GM18907 (cell line): ENCODE data around the gene S100A12.

Experiments
- ATAC-seq: cut with Tn5 transposase; IDR thresholded peaks from one replicate; pipeline ENCODE4 v1.9.1; 2021; ENCODE audit warnings: mild to moderate bottlenecking, moderate library complexity; ENCODE audit not compliant: unreplicated experiment

Gene S100A12

GRCh38 chr1:153397051-153397923 is 21.9 kb upstream of the S100A12 start:
- no peak for ATAC-seq

GRCh38 chr1:153396461-153396860 is 21.0 kb upstream of the S100A12 start:
- no peak for ATAC-seq

GRCh38 chr1:153395776-153396175 is 20.4 kb upstream of the S100A12 start:
- no peak for ATAC-seq

- ATAC-seq = no peak
Observed at GRCh38 chr1:153395136-153395685, 19.8 kb upstream of the S100A12 start.

GRCh38 chr1:153394391-153394790 is 19.0 kb upstream of the S100A12 start:
- ATAC-seq = no peak

GRCh38 chr1:153393926-153394325 is 18.5 kb upstream of the S100A12 start:
- ATAC-seq = no peak

GRCh38 chr1:153392822-153393221 is 17.4 kb upstream of the S100A12 start:
- no peak for ATAC-seq

GRCh38 chr1:153392258-153392657 is 16.8 kb upstream of the S100A12 start:
- ATAC-seq = no peak

GRCh38 chr1:153390938-153391710 is 15.7 kb upstream of the S100A12 start, which contains the start of gene S100A8:
Gene S100A8 (minus strand): TSS chr1:153391073. CDS start chr1:153390535, 538 bp downstream.
- no peak for ATAC-seq

GRCh38 chr1:153389973-153390879 is 14.8 kb upstream of the S100A12 start:
- no peak for ATAC-seq

- ATAC-seq = no peak
Observed at GRCh38 chr1:153389401-153389800, 14.0 kb upstream of the S100A12 start.

GRCh38 chr1:153387785-153388184 is 12.4 kb upstream of the S100A12 start:
- no peak for ATAC-seq

GRCh38 chr1:153387001-153387400 is 11.6 kb upstream of the S100A12 start:
- ATAC-seq = no peak

GRCh38 chr1:153386500-153386901 is 11.1 kb upstream of the S100A12 start:
- ATAC-seq = no peak

GRCh38 chr1:153384958-153385580 is 9.6 kb upstream of the S100A12 start:
- no peak for ATAC-seq

- no peak for ATAC-seq
Observed at GRCh38 chr1:153380711-153381110, 5.3 kb upstream of the S100A12 start.

GRCh38 chr1:153379591-153379990 is 4.2 kb upstream of the S100A12 start:
- ATAC-seq = no peak

GRCh38 chr1:153374071-153374470 is 1.4 kb downstream of the S100A12 start:
- no peak for ATAC-seq

GRCh38 chr1:153372571-153372970 is 2.9 kb downstream of the S100A12 start:
- ATAC-seq = no peak

GRCh38 chr1:153371231-153371630 is 4.2 kb downstream of the S100A12 start:
- no peak for ATAC-seq
